MCF 10A (cell line): ENCODE measurements around the gene BCAT1. TPM values are rescaled to one million over a fixed set of nuclear protein-coding genes. Genes with fewer than 3 reads are reported as not detected.

Source experiments
- BruUV-seq: library from RNA; stranded (reverse); fragments of 400-500 nt; replicated peaks from 2 replicates; lab custom pipeline; 2021; lab: Mats Ljungman, UMichigan
- CTCF ChIA-PET: fragments of 300-600 bp; sonication (Branson Sonifier 250); formaldehyde crosslinking; extraction: SDS; loops from one replicate; lab custom pipeline; 2021; ENCODE audit warnings: antibody characterized with exemption, inconsistent platforms; lab: Yijun Ruan, JAX
- POLR2A ChIA-PET: fragments of 300-600, 350-650 bp; sonication (Branson Sonifier 250); formaldehyde crosslinking; extraction: SDS; loops from one replicate; lab custom pipeline; 2020; ENCODE audit warnings: antibody characterized with exemption, inconsistent platforms; lab: Yijun Ruan, JAX
- DNase-seq: peaks from one replicate; pipeline ENCODE4 v3.0.0-alpha.2; 2018; ENCODE audit not compliant: unreplicated experiment
- H3K27ac Mint-ChIP-seq: one replicate; pipeline ENCODE4 v1.8.0; 2022; ENCODE audit warnings: mild to moderate bottlenecking, low read depth, mixed read lengths; ENCODE audit not compliant: unreplicated experiment
- H3K27me3 Mint-ChIP-seq: one replicate; pipeline ENCODE4 v1.8.0; 2022; ENCODE audit warnings: mixed read lengths; ENCODE audit not compliant: insufficient read depth, unreplicated experiment
- H3K36me3 Mint-ChIP-seq: one replicate; pipeline ENCODE4 v1.8.0; 2022; ENCODE audit warnings: mild to moderate bottlenecking, moderate library complexity, mixed read lengths; ENCODE audit not compliant: insufficient read depth, unreplicated experiment
- H3K4me1 Mint-ChIP-seq: one replicate; pipeline ENCODE4 v1.8.0; 2022; ENCODE audit warnings: mixed read lengths; ENCODE audit not compliant: insufficient read depth, unreplicated experiment
- H3K4me3 Mint-ChIP-seq: one replicate; pipeline ENCODE4 v1.8.0; 2022; ENCODE audit warnings: mild to moderate bottlenecking, moderate library complexity, mixed read lengths; ENCODE audit not compliant: unreplicated experiment
- H3K9me3 Mint-ChIP-seq: one replicate; pipeline ENCODE4 v1.8.0; 2022; ENCODE audit warnings: mixed read lengths; ENCODE audit not compliant: unreplicated experiment
- CTCF ChIP-seq: fragments of 200-600 bp; IDR thresholded peaks from one replicate; pipeline ENCODE4 v1.8.0; 2022; ENCODE audit warnings: antibody characterized with exemption, mild to moderate bottlenecking; ENCODE audit not compliant: unreplicated experiment
- intact Hi-C: fragments of 100-400 bp; cut with micrococcal nuclease; formaldehyde crosslinking; loops from 2 replicates; pipeline ENCODE4 v1.14.1; 2022
- total RNA-seq: library from RNA; stranded (reverse); gene quantifications from 2 replicates; pipeline ENCODE4 v1.2.3, GENCODE V29; 2022

Gene BCAT1
- total RNA-seq, 1 experiment from 2014 or later = 0.12 TPM

DNA sequence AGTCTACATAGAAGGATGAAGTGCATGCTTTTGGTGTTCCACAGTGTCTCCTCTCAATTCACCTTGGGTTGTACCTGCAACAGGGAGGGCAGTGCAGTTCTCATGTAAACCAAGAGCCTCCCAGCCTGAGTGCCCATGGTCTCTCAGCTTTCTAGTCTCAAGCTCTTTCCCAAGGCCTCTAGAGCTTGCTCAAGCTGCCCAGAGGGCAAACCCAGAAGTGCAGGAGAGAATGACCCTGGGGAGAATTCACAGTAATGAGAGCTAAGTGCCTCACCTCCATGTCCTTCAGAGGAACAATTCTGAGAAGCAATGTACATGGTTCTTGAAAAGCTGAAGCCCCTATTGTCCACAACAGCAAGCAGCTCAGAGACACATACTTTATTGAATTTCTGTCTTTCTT is 180.5 kb downstream of the BCAT1 start:
- no peak for DNase-seq
- Mint-ChIP-seq H3K27me3 (no peaks in the 10 kb centered on the region), H3K4me3 (no peak overlapping the region), H3K9me3 (no peaks in the 10 kb centered on the region), H3K4me1 (no peaks in the 10 kb centered on the region), H3K36me3 (no peaks in the 10 kb centered on the region), H3K27ac (no peak overlapping the region)
- intact Hi-C loops = no loop called here
- CTCF ChIA-PET = interaction anchor here (2.4 kb wide), 1 partner anchor 11 kb away, joined by 7 read pairs; no protein-coding TSS in a partner anchor
- no peak for TF ChIP-seq CTCF
- POLR2A ChIA-PET = no interaction called here
- no TSS peak for BruUV-seq

- BruUV-seq = no TSS peak
- Mint-ChIP-seq H3K27me3 (no peaks in the 10 kb centered on the region), H3K4me3 (no peak overlapping the region), H3K4me1 (no peaks in the 10 kb centered on the region), H3K36me3 (no peaks in the 10 kb centered on the region), H3K27ac (no peak overlapping the region), H3K9me3 (no peaks in the 10 kb centered on the region)
- no peak for TF ChIP-seq CTCF
- POLR2A ChIA-PET = no interaction called here
- DNase-seq = no peak
- CTCF ChIA-PET = interaction anchor here (1.0 to 2.4 kb wide), 2 partner anchors 12 to 19 kb away, joined by 4 to 7 read pairs; no protein-coding TSS in a partner anchor
- intact Hi-C loops = no loop called here
These were observed 181.9 kb downstream of the BCAT1 start for GRCh38 chr12:24767016-24767415.

- no peaks in the 10 kb centered on the region for H3K9me3 Mint-ChIP-seq
- no peak for DNase-seq
- H3K4me1 Mint-ChIP-seq = no peaks in the 10 kb centered on the region
- H3K27ac Mint-ChIP-seq = no peak overlapping the region
- intact Hi-C loops = no loop called here
- no peak for TF ChIP-seq CTCF
- H3K27me3 Mint-ChIP-seq = no peaks in the 10 kb centered on the region
- CTCF ChIA-PET = interaction anchor here (1.0 to 3.1 kb wide), 2 partner anchors 9 to 13 kb away, joined by 3 to 19 read pairs; no protein-coding TSS in a partner anchor
- no peak overlapping the region for H3K4me3 Mint-ChIP-seq
- BruUV-seq = no TSS peak
- POLR2A ChIA-PET = interaction anchor here (0.5 kb wide), 1 partner anchor 595 kb away, joined by 4 read pairs; no protein-coding TSS in a partner anchor
- H3K36me3 Mint-ChIP-seq = no peaks in the 10 kb centered on the region
These were observed 184.2 kb downstream of the BCAT1 start for GRCh38 chr12:24764712-24765111.

DNA sequence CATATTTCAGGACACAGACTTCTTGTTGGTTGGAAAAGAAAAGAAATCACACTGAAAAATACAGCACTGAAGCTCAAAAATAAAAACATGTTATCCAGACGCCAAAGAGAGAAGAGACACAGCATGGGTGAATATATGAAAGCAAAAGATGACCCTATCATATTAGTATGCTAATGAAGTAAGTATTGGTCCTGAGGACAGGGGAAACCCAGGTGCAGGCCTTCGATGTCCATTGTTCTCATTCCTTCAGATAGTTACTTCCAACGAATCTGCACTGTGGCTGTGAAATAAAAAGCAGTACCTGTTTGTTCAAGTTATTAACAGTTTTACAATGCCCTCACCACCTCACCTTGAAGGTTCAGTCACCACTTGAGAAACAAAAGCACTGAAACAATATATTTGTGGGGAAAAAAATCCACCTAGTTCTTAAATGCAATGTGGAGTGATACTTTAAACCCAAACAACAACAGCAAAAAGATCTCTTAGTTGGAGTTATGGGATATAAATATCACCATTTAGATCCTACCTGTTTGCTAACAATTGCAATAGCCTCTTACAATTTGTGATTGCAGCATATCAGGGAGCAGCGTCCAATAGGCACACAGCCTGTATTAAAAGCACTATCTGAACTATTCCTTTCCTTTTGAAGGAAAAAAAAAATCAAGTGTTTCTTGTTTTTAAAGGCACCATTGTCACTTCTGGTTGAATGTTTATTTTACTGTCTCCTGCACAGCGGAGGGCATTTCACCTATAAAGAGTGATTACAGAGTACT is 188.1 kb downstream of the BCAT1 start:
- no peak for TF ChIP-seq CTCF
- H3K27ac Mint-ChIP-seq = no peak overlapping the region
- POLR2A ChIA-PET = no interaction called here
- H3K27me3 Mint-ChIP-seq = no peaks in the 10 kb centered on the region
- CTCF ChIA-PET = no interaction called here
- peaks cover 4% of the 10 kb centered on the region for H3K4me1 Mint-ChIP-seq
- intact Hi-C loops = no loop called here
- H3K4me3 Mint-ChIP-seq = no peak overlapping the region
- no peaks in the 10 kb centered on the region for H3K9me3 Mint-ChIP-seq
- no TSS peak for BruUV-seq
- no peak for DNase-seq
- no peaks in the 10 kb centered on the region for H3K36me3 Mint-ChIP-seq
